Subcutaneous abdominal adipose tissue (tissue), 5 donors: ENCODE data around the gene SERPINE1.
"Not testable (repeated sequence)": the region's sequence is repeated elsewhere in the genome, so short reads cannot be mapped to it uniquely, and the experiment has no call there.

Experiments used
- H3K27ac ChIP-seq: one replicate; pipeline ENCODE4 v1.7.0; 2013; ENCODE audit warnings: low read depth, mild to moderate bottlenecking, inconsistent platforms, low read length, moderate library complexity
- H3K27me3 ChIP-seq, 5 donors: one replicate each; pipeline ENCODE4 v1.7.0; 2013; ENCODE audit warnings: low read length in 5 of 5, inconsistent platforms in 1 of 5; ENCODE audit not compliant: control insufficient read depth in 5 of 5, insufficient read depth in 4 of 5
- H3K36me3 ChIP-seq, 5 donors: one replicate each; pipeline ENCODE4 v1.7.0; 2013; ENCODE audit warnings: low read length in 5 of 5; ENCODE audit not compliant: control insufficient read depth in 5 of 5, insufficient read depth in 5 of 5
- H3K4me1 ChIP-seq, 5 donors: one replicate each; pipeline ENCODE4 v1.7.0; 2013; ENCODE audit warnings: low read length in 5 of 5, mild to moderate bottlenecking in 3 of 5, moderate library complexity in 1 of 5; ENCODE audit not compliant: control insufficient read depth in 5 of 5, insufficient read depth in 5 of 5
- H3K4me3 ChIP-seq, 5 donors: one replicate each; pipeline ENCODE4 v1.7.0; 2013; ENCODE audit warnings: low read length in 5 of 5, low read depth in 1 of 5
- H3K9ac ChIP-seq, 5 donors: one replicate each; pipeline ENCODE4 v1.7.0; 2013; ENCODE audit warnings: low read length in 5 of 5, mild to moderate bottlenecking in 4 of 5, moderate library complexity in 3 of 5
- H3K9me3 ChIP-seq, 5 donors: one replicate each; pipeline ENCODE4 v1.7.0; 2013; ENCODE audit warnings: low read length in 5 of 5; ENCODE audit not compliant: control insufficient read depth in 5 of 5
- donor health status: healthy.
- donor health status: healthy.
- donor health status: healthy.
- donor health status: healthy.
- donor health status: healthy.

SERPINE1 gene

DNA sequence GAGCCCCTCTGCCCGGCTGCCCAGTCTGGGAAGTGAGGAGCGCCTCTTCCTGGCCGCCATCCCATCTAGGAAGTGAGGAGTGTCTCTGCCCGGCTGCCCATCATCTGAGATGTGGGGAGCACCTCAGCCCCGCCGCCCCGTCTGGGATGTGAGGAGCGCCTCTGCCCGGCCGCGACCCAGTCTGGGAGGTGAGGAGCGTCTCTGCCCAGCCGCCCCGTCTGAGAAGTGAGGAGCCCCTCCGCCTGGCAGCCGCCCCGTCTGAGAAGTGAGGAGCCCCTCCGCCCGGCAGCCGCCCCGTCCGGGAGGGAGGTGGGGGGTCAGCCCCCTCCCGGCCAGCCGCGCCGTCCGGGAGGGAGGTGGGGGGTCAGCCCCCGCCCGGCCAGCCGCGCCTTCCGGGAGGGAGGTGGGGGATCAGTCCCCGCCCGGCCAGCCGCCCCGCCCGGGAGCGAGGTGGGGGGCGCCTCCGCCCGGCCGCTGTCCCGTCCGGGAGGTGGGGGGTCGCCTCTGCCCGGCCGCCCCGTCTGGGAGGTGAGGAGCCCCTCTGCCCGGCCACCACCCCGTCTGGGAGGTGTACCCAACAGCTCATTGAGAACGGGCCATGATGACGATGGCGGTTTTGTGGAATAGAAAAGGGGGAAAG is 34.5 kb upstream of the SERPINE1 start:
- H3K9me3 ChIP-seq, H3K27ac ChIP-seq, H3K4me3 ChIP-seq, H3K9ac ChIP-seq, H3K27me3 ChIP-seq: not testable (repeated sequence)
- peaks cover 0 to 35% (median 26%) of the 10 kb centered on the region in 5 donors for H3K36me3 ChIP-seq
- peaks cover 0 to 43% (median 24%) of the 10 kb centered on the region in 5 donors for H3K4me1 ChIP-seq

DNA sequence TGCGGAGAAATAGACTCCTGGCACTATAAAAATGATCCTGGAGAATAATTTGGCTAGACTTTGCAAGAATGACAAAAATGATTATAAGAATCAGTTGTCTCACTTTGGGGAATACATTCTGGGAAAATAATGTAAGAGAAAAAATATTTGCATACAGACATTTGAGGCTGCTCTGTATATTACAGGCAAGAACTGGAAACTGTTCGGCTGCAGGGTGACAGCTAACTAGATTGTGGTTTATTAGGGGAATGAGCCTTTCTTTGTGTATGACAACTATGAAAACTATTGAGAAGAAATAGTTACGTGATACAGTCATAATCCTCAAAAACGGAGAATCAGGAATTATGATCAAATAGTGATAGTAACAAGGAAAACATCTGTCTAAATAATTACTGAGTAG is 33.0 kb upstream of the SERPINE1 start:
- no peaks in the 10 kb centered on the region for H3K9me3 ChIP-seq
- no peaks in the 10 kb centered on the region for H3K27me3 ChIP-seq
- H3K27ac ChIP-seq: peak overlapping the region; percentile 55
- H3K4me1 ChIP-seq: peaks cover 0 to 31% (median 20%) of the 10 kb centered on the region in 5 donors
- H3K36me3 ChIP-seq: peaks cover 0 to 20% (median 11%) of the 10 kb centered on the region in 5 donors
- no peak overlapping the region for H3K4me3 ChIP-seq
- H3K9ac ChIP-seq: no peak overlapping the region

DNA sequence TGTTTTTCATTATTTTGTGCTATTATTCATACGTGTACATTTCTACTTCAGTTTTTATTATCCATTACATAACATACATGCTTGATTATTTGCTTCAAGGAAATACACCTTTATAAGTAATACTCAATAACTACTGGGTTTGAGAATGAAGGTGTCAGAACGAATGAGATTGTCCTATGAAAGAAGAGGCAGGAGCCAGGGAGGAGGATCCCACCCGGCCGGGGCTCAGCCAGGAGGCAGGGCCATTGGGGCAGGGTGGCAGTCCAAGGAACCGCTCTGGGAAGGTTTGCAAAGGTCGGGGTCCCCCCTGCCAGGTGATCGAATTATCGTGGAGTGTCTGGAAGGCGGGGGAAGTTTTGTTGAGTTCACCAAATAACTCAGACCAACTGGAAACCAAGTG is 32.5 kb upstream of the SERPINE1 start:
- no peak overlapping the region for H3K4me3 ChIP-seq
- peak overlapping the region; percentile 55 for H3K27ac ChIP-seq
- H3K9me3 ChIP-seq: no peaks in the 10 kb centered on the region
- H3K27me3 ChIP-seq: no peaks in the 10 kb centered on the region
- no peak overlapping the region for H3K9ac ChIP-seq
- H3K4me1 ChIP-seq: peaks cover 0 to 28% (median 18%) of the 10 kb centered on the region in 5 donors
- H3K36me3 ChIP-seq: peaks cover 0 to 15% (median 6%) of the 10 kb centered on the region in 5 donors

DNA sequence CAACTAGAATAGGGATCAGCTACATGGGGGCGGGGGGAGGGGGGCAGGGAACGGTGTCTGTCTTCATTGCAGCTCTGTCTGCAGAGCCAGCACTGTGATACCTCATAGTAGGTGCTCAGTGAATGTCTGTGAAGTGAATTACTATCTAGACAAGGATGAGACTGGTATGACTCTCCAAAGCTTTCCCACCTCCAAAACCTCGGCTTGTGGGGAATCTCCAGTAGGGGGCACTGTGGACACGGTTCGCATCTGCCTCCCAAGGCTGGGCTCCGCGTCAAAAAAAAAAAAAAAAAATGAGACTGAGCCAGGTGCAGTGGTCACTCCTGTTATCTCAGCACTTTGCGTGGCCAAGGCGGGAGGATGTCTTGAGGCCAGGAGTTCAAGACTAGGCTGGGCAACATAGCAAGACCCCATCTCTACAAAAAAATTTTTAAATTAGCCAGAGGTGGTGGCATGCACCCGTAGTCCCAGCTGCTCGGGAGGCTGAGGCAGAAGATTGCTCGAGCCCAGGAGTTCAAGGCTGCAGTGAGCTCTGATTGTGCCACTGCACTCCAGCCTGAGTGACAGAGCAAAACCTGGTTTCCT is 32.0 kb upstream of the SERPINE1 start:
- Histone ChIP-seq H3K4me3 (no peak overlapping the region), H3K4me1 (peaks cover 0 to 28% (median 20%) of the 10 kb centered on the region in 5 donors), H3K27me3 (no peaks in the 10 kb centered on the region), H3K36me3 (peaks cover 0 to 10% (median 5%) of the 10 kb centered on the region in 5 donors), H3K9ac (no peak overlapping the region), H3K9me3 (no peaks in the 10 kb centered on the region), H3K27ac (peak overlapping the region; percentile 55)

DNA sequence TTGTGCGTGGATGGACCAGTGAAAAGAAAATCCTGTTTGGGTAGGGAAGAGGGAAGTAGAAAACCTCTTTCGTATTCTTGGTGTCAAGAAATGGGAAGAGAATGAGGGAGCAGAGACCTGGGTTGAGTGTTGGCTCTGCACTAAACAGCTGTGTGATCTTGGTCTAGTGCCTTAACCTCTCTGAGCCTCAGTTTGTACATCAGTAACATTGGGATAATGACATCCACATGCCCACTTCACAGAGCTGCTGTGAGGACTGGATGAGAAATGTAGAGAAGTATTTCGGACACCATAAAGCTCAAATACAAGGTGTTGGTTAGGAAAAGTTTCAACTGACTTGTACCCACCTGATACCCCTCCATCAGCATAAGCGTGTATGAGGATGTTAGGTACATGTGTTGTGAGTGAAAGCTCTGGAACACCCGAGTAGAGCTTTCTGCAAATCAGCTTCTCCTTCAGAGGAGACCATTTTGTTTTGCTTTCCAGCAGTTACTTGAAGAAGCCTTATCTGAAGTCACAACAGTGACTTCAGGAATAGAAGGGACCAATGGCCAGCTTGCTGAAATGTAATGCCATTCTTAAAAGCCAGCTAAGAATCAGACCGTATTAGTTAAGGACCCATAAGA is 30.5 kb upstream of the SERPINE1 start:
- Histone ChIP-seq H3K27ac (no peak overlapping the region), H3K27me3 (no peaks in the 10 kb centered on the region), H3K4me1 (peaks cover 3 to 32% (median 30%) of the 10 kb centered on the region in 5 donors)

DNA sequence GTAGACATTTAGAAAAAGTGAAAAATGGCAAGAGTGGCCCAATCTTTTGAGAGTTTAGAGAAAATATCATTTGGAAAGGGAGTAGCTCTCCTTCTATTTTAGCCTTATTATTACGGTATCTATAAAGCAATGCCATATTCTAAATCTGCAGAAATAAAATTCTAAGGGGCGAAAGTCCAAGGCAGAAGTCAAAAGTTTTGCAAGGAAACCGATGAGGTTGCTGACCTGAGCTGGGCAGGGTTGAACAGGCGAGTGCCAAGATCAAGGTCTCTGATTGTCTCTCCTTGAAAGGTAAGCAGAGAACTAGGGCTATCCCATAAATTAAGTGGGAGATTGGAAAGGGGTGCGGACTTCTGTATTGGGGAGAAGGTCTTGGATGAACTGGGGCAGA is 30.0 kb upstream of the SERPINE1 start:
- Histone ChIP-seq H3K4me1 (peaks cover 3 to 32% (median 30%) of the 10 kb centered on the region in 5 donors), H3K9ac (no peak overlapping the region), H3K27ac (no peak overlapping the region)

More for the DNA sequence above, 30.5 kb upstream of the SERPINE1 start:
- Histone ChIP-seq H3K4me3 (no peak overlapping the region), H3K36me3 (no peaks in the 10 kb centered on the region), H3K9me3 (no peaks in the 10 kb centered on the region), H3K9ac (no peak overlapping the region)

DNA sequence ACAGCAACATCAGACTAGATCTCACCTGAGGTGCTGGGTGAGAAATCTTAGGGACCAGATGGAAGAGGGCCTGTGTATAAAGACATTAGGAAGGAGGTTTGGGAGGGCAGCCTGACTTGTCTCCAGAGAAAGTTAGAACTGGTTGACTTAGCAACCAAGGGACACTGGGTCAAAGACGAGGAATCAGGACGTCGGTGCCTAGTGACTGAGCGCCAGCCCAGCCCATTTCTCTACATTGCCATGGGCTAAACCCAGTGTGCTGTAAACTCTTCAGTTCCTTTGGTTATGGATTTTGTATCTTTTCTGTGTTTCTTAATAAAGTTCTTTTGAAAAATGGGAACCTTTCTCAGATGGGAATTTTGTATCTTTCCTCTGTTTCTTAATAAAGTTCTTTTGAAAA is 29.3 kb upstream of the SERPINE1 start:
- H3K4me1 ChIP-seq: peaks cover 3 to 32% (median 30%) of the 10 kb centered on the region in 5 donors
- H3K36me3 ChIP-seq: no peaks in the 10 kb centered on the region
- no peaks in the 10 kb centered on the region for H3K27me3 ChIP-seq
- H3K9me3 ChIP-seq: no peaks in the 10 kb centered on the region
- H3K4me3 ChIP-seq: no peak overlapping the region
- no peak overlapping the region for H3K27ac ChIP-seq
- H3K9ac ChIP-seq: no peak overlapping the region

More for the DNA sequence above, 30.0 kb upstream of the SERPINE1 start:
- Histone ChIP-seq H3K36me3 (no peaks in the 10 kb centered on the region), H3K9me3 (no peaks in the 10 kb centered on the region), H3K4me3 (no peak overlapping the region), H3K27me3 (no peaks in the 10 kb centered on the region)

DNA sequence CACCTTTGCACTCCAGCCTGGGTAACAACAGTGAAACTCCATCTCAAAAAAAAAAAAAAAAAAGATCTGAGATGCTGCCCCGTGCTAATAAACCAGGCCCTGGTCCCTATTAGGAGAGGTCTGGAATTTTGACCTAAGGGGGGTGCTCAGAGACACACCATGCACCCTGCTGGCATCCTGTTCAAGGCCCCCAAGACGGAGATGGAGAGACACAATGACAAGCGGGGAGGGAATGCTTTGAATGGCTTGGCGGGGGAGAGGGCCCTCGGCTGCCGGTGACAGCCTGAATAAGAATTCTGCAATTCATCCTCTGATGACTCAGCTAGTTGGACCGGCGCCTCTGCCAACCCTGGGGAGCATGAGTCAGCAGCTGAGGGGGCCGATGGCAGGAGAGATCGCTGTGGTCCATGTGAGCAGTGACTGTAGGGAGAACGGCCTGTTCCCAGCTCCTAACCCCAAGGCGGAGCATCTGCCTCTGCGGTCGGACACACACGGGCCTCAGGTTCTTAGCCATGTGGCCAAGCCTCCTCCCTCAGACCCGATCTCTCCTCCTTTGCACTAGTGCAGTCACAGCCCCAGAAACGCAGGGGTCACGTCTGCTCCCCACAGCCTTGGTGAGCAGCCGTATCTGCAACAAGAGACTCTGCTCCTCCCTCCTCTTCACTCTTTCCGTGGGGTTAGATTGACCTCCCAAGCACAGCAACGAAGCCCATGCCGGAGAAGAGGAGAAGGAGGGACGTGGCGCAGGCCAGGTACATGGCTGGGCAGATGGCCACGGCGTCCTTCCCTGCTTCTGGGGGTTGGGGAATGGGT is 26.7 kb upstream of the SERPINE1 start:
- peak overlapping the region in 2 of 5 donors; percentile 23 to 47 for H3K4me3 ChIP-seq
- peak overlapping the region; percentile 40 for H3K27ac ChIP-seq
- H3K27me3 ChIP-seq: no peaks in the 10 kb centered on the region
- no peaks in the 10 kb centered on the region for H3K36me3 ChIP-seq
- peaks cover 3 to 32% (median 27%) of the 10 kb centered on the region in 5 donors for H3K4me1 ChIP-seq
- no peaks in the 10 kb centered on the region for H3K9me3 ChIP-seq
- peak overlapping the region in 1 of 5 donors; percentile 37 for H3K9ac ChIP-seq

DNA sequence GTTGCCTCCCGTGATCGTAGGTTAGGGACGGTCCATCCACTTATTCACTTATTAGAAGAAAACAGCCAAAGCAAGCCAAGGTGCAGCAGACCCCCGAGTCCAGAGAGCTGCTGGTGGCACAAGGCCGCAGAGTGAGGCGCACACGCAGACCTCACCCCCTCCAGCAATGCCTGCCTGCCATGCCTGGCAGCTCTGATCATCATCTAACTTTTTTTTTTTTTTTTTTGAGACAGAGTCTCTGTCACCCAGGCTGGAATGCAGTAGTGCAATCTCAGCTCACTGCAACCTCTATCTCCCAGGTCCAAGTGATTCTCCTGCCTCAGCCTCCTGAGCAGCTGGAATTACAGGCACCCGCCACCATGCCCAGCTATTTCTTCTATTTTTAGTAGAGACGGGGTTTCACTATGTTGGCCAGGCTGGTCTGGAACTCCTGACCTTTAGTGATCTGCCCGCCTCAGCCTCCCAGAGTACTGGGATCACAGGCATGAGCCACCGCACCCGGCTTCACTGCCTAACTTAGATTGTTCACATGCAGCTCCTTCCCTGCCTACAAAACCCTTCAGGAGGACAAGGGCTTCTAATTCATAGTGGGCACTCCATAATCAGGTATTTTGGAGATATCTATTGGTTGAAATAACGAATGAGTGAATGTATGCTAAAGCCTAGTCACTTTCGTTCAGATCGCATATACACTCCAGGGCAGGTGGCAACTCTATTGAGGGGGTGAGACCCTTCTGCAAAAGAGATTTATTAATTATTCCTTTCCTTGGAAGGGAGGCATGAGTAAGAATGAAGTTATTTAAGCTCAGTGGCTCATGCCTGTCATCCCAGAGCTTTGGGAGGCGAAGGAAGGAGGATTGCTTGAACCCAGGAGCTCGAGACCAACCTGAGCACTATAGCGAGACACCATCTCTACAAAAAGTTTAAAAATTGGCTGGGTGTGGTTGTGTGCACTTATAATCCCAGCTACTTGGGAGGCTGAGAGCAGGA is 25.8 kb upstream of the SERPINE1 start:
- H3K27ac ChIP-seq: peak overlapping the region; percentile 40
- no peaks in the 10 kb centered on the region for H3K9me3 ChIP-seq
- H3K27me3 ChIP-seq: no peaks in the 10 kb centered on the region
- no peak overlapping the region for H3K9ac ChIP-seq
- H3K4me3 ChIP-seq: peak overlapping the region in 1 of 5 donors; percentile 47
- no peaks in the 10 kb centered on the region for H3K36me3 ChIP-seq
- H3K4me1 ChIP-seq: peaks cover 3 to 32% (median 27%) of the 10 kb centered on the region in 5 donors
